ENCODE data around the gene ASH1L. TPM values are rescaled to one million over a fixed set of nuclear protein-coding genes. Genes with fewer than 3 reads are reported as not detected.

Gene ASH1L
- total and polyA plus RNA-seq, 9 of the 15 experiments (the other 6 are each of a cell fraction or from before 2014, with no cell fraction given), result 2.0 to 23.3 (median 14.6) TPM

GRCh38 chr1:155326020-155326526, 236.5 kb downstream of the ASH1L start:
- ChIA-PET POLR2A (interaction anchor here (0.9 to 3.0 kb wide), 2 partner anchors 11 to 199 kb away, joined by 3 to 10 read pairs; no protein-coding TSS in a partner anchor), CTCF (ENCODE audit: low intra/inter-chr PET ratio) (interaction anchor here (5.0 kb wide), 1 partner anchor 75 kb away, joined by 38 read pairs; no protein-coding TSS in a partner anchor)
- Histone ChIP-seq H3K4me1 (replicated peaks in 1 of 2; ENCODE audit: control insufficient read depth in 2 of 2, insufficient read depth in 2 of 2, low read length in 2 of 2) (peaks cover 15 to 57% of the 10 kb centered on the region in 2 experiments; a peak in 4 of 5 replicates), H3K27me3 (ENCODE audit: control insufficient read depth in 2 of 2, insufficient read depth in 2 of 2, low read length in 2 of 2) (no peaks in the 10 kb centered on the region), H4K20me1 (replicated peaks; ENCODE audit: control insufficient read depth, insufficient read depth, low read length) (peaks cover 4% of the 10 kb centered on the region; the same call in 1 of the 2 replicates), H2AFZ (ENCODE audit: low read depth, low read length) (no peak overlapping the region), H3K9me1 (ENCODE audit: control insufficient read depth, insufficient read depth, low read length) (peaks cover 4% of the 10 kb centered on the region), H3K4me3 (no peak overlapping the region), H3K27ac (ENCODE audit: extremely low read depth, low read depth, low read length) (no peak overlapping the region), H3K9me3 (replicated peaks; ENCODE audit: control insufficient read depth, insufficient read depth, low read depth, low read length) (no peaks in the 10 kb centered on the region), H3K79me2 (ENCODE audit: control insufficient read depth, insufficient read depth, low read length) (peaks cover 19% of the 10 kb centered on the region), H3K4me2 (ENCODE audit: insufficient read depth, low read length) (peak overlapping the region; percentile 93; the same call in 1 of the 2 replicates), H3K9ac (ENCODE audit: insufficient read depth in 1 of 2, low read depth in 2 of 2, low read length in 2 of 2) (peak overlapping the region; percentile 65 to 95; a peak in 3 of 4 replicates), H3K36me3 (ENCODE audit: control insufficient read depth, insufficient read depth, low read length) (peaks cover 43% of the 10 kb centered on the region)
- DNase-seq (ENCODE audit: extremely low read depth in 1 of 4, low spot score in 3 of 4) (no peak), FAIRE-seq (peak; percentile 44), ATAC-seq (no peak)
- TF ChIP-seq POLR2A (conservative IDR thresholded peaks at IDR 0.05) (0 out of 2 replicates have a peak, but pooled peaks have one; percentile 22), U2AF1 (optimal IDR thresholded peaks at IDR 0.05; ENCODE audit: low read depth, low read length) (no peak)
- intact Hi-C loops (cut with micrococcal nuclease) (loop anchor here (10.0 kb wide), 1 partner anchor 269 kb away; no protein-coding TSS in a partner anchor), in situ Hi-C loops (cut with MboI) (no loop called here)
- WGBS (ENCODE audit: insufficient coverage, low coverage, missing lambda C conversion rate), result 76% methylated on average over 6 of the region's 6 CpGs
- BruUV-seq (replicated peaks), result no TSS peak

DNA sequence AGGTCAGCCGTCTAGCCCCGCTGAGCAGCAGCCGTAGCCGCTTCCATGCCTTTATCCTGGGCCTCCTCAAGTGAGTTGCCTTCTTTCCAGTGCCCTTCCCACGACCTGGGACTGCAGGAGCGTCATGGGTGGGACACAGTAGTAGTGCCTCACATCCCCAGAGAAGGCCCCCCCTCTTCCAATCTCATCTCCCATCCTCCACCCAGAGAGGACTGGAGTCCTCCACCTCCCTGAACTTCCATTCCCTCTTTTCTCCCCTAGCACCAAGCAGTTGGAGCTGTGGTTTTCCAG, 237.1 kb downstream of the ASH1L start:
- H3K9ac ChIP-seq (ENCODE audit: insufficient read depth in 1 of 2, low read depth in 2 of 2, low read length in 2 of 2), result peak overlapping the region; percentile 65 to 95

More for the DNA sequence above, 237.1 kb downstream of the ASH1L start:
- no peak for DNase-seq (ENCODE audit: extremely low read depth in 1 of 4, low spot score in 3 of 4)
- TF ChIP-seq JUNB (CRISPR knock-in tag; conservative IDR thresholded peaks at IDR 0.05) (no peak), SMAD2 (IDR thresholded peaks at IDR 0.05; ENCODE audit: low read depth, low read length) (no peak), TEAD4 (IDR thresholded peaks at IDR 0.05; ENCODE audit: low read length) (no peak), TEAD4 (CRISPR knock-in tag; IDR thresholded peaks at IDR 0.05; ENCODE audit: borderline replicate concordance) (0 out of 2 replicates have a peak, but pooled peaks have one; percentile 41), HNRNPLL (IDR thresholded peaks at IDR 0.05; ENCODE audit: low read depth, low read length, poor library complexity, severe bottlenecking) (no peak), E2F4 (CRISPR knock-in tag; IDR thresholded peaks at IDR 0.05; ENCODE audit: low read depth) (0 out of 2 replicates have a peak, but pooled peaks have one; percentile 3), TBP (optimal IDR thresholded peaks at IDR 0.05; ENCODE audit: low read depth, low read length) (no peak)
- TF ChIP-seq, protein P1, sequence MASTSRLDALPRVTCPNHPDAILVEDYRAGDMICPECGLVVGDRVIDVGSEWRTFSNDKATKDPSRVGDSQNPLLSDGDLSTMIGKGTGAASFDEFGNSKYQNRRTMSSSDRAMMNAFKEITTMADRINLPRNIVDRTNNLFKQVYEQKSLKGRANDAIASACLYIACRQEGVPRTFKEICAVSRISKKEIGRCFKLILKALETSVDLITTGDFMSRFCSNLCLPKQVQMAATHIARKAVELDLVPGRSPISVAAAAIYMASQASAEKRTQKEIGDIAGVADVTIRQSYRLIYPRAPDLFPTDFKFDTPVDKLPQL (IDR thresholded peaks at IDR 0.05; ENCODE audit: extremely low read depth, insufficient read length), result no peak
- 51% methylated on average over 6 of the region's 6 CpGs for WGBS (ENCODE audit: insufficient coverage, low coverage, missing lambda C conversion rate)
- ATAC-seq, result no peak
- POLR2A ChIA-PET, result interaction anchor here (1.1 to 1.6 kb wide), 2 partner anchors 10 to 17 kb away, joined by 3 to 4 read pairs; no protein-coding TSS in a partner anchor
- H3K9me1 ChIP-seq (ENCODE audit: control insufficient read depth, insufficient read depth, low read length), result peaks cover 4% of the 10 kb centered on the region
- peak overlapping the region; percentile 60 for H3K4me3 ChIP-seq
- no TSS peak for BruUV-seq (replicated peaks)
- peak overlapping the region; percentile 93 for H3K4me2 ChIP-seq (ENCODE audit: insufficient read depth, low read length)
- no peaks in the 10 kb centered on the region for H3K27me3 ChIP-seq (ENCODE audit: control insufficient read depth in 2 of 2, insufficient read depth in 2 of 2, low read length in 2 of 2)
- H4K20me1 ChIP-seq (replicated peaks; ENCODE audit: control insufficient read depth, insufficient read depth, low read length), result peaks cover 5% of the 10 kb centered on the region; the same call in 1 of the 2 replicates
- in situ Hi-C loops (cut with MboI), result no loop called here
- no peaks in the 10 kb centered on the region for H3K9me3 ChIP-seq (replicated peaks; ENCODE audit: control insufficient read depth, insufficient read depth, low read depth, low read length)
- H3K27ac ChIP-seq (ENCODE audit: extremely low read depth, low read depth, low read length), result no peak overlapping the region
- CTCF ChIA-PET (ENCODE audit: low intra/inter-chr PET ratio), result interaction anchor here (1.8 to 5.0 kb wide), 2 partner anchors 74 to 79 kb away, joined by 7 to 38 read pairs; no protein-coding TSS in a partner anchor
- peaks cover 19% of the 10 kb centered on the region for H3K79me2 ChIP-seq (ENCODE audit: control insufficient read depth, insufficient read depth, low read length)
- intact Hi-C loops (cut with micrococcal nuclease), result loop anchor here (10.0 kb wide), 1 partner anchor 269 kb away; no protein-coding TSS in a partner anchor
- no peak overlapping the region for H2AFZ ChIP-seq (ENCODE audit: low read depth, low read length)
- FAIRE-seq, result no peak
- peaks cover 42% of the 10 kb centered on the region; the same call in 2 of the 3 replicates for H3K36me3 ChIP-seq (ENCODE audit: control insufficient read depth, insufficient read depth, low read length)
- peaks cover 15 to 62% of the 10 kb centered on the region in 2 experiments; a peak in 4 of 5 replicates for H3K4me1 ChIP-seq (replicated peaks in 1 of 2; ENCODE audit: control insufficient read depth in 2 of 2, insufficient read depth in 2 of 2, low read length in 2 of 2)
